Measurements from ENCODE around the gene TPPP2. TPM values are rescaled to one million over a fixed set of nuclear protein-coding genes. Genes with fewer than 3 reads are reported as not detected.

TPPP2 gene
- total and polyA plus RNA-seq, 9 of the 15 experiments (the other 6 are each of a cell fraction or from before 2014, with no cell fraction given) = 0.18 TPM; not detected in 8

- peak; percentile 64; the same call in 1 of the 2 replicates for TF ChIP-seq ZNF239 (CRISPR knock-in tag; IDR thresholded peaks at IDR 0.05)
- TF ChIP-seq NRF1 (conservative IDR thresholded peaks at IDR 0.05 in 1 of 2, IDR thresholded peaks at IDR 0.05 in 1 of 2) = no peak
Measured at GRCh38 chr14:21058903-21059302, 28.9 kb downstream of the TPPP2 start.

GRCh38 chr14:21059842-21060613 is 30.0 kb downstream of the TPPP2 start:
- Histone ChIP-seq H3K27me3 (ENCODE audit: control insufficient read depth in 2 of 2, insufficient read depth in 2 of 2, low read length in 2 of 2) (no peaks in the 10 kb centered on the region), H3K4me1 (replicated peaks in 1 of 2; ENCODE audit: control insufficient read depth in 2 of 2, insufficient read depth in 2 of 2, low read length in 2 of 2) (no peaks in the 10 kb centered on the region; a peak in 2 of 5 replicates), H3K4me2 (ENCODE audit: insufficient read depth, low read length) (no peak overlapping the region), H3K9me3 (replicated peaks; ENCODE audit: control insufficient read depth, insufficient read depth, low read depth, low read length) (no peaks in the 10 kb centered on the region), H3K27ac (ENCODE audit: extremely low read depth, low read depth, low read length) (no peak overlapping the region), H3K36me3 (ENCODE audit: control insufficient read depth, insufficient read depth, low read length) (no peaks in the 10 kb centered on the region), H3K79me2 (ENCODE audit: control insufficient read depth, insufficient read depth, low read length) (no peaks in the 10 kb centered on the region), H4K20me1 (replicated peaks; ENCODE audit: control insufficient read depth, insufficient read depth, low read length) (no peaks in the 10 kb centered on the region), H3K9me1 (ENCODE audit: control insufficient read depth, insufficient read depth, low read length) (no peaks in the 10 kb centered on the region), H3K4me3 (no peak overlapping the region), H3K9ac (ENCODE audit: insufficient read depth in 1 of 2, low read depth in 2 of 2, low read length in 2 of 2) (no peak overlapping the region), H2AFZ (ENCODE audit: low read depth, low read length) (peak overlapping the region; percentile 74; the same call in 1 of the 2 replicates)
- CTCF ChIA-PET (ENCODE audit: low intra/inter-chr PET ratio) = no interaction called here
- no peak for ATAC-seq
- BruUV-seq (replicated peaks) = no TSS peak
- in situ Hi-C loops (cut with MboI) (no loop called here), intact Hi-C loops (cut with micrococcal nuclease) (no loop called here)
- FAIRE-seq = no peak
- 52% methylated on average over 8 of the region's 8 CpGs for WGBS (ENCODE audit: insufficient coverage, low coverage, missing lambda C conversion rate)
- no peak for DNase-seq (ENCODE audit: extremely low read depth in 1 of 4, low spot score in 3 of 4)
- POLR2A ChIA-PET = interaction anchor here (0.7 kb wide), 1 partner anchor 26 kb away, joined by 4 read pairs; no protein-coding TSS in a partner anchor
- TF ChIP-seq CEBPB (tag; IDR thresholded peaks at IDR 0.05) (no peak), ESRRA (IDR thresholded peaks at IDR 0.05; ENCODE audit: borderline replicate concordance, low read depth) (no peak), HEY1 (CRISPR knock-in tag; IDR thresholded peaks at IDR 0.05; ENCODE audit: borderline replicate concordance) (no peak), IRF2 (CRISPR knock-in tag; IDR thresholded peaks at IDR 0.05) (no peak)
- TF ChIP-seq, protein P1, sequence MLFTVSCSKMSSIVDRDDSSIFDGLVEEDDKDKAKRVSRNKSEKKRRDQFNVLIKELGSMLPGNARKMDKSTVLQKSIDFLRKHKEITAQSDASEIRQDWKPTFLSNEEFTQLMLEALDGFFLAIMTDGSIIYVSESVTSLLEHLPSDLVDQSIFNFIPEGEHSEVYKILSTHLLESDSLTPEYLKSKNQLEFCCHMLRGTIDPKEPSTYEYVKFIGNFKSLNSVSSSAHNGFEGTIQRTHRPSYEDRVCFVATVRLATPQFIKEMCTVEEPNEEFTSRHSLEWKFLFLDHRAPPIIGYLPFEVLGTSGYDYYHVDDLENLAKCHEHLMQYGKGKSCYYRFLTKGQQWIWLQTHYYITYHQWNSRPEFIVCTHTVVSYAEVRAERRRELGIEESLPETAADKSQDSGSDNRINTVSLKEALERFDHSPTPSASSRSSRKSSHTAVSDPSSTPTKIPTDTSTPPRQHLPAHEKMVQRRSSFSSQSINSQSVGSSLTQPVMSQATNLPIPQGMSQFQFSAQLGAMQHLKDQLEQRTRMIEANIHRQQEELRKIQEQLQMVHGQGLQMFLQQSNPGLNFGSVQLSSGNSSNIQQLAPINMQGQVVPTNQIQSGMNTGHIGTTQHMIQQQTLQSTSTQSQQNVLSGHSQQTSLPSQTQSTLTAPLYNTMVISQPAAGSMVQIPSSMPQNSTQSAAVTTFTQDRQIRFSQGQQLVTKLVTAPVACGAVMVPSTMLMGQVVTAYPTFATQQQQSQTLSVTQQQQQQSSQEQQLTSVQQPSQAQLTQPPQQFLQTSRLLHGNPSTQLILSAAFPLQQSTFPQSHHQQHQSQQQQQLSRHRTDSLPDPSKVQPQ (CRISPR knock-in tag; IDR thresholded peaks at IDR 0.05; ENCODE audit: borderline replicate concordance) = no peak
- TF ChIP-seq, protein P2, sequence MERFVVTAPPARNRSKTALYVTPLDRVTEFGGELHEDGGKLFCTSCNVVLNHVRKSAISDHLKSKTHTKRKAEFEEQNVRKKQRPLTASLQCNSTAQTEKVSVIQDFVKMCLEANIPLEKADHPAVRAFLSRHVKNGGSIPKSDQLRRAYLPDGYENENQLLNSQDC (CRISPR knock-in tag; IDR thresholded peaks at IDR 0.05) = no peak

More at GRCh38 chr14:21058903-21059302, 28.9 kb downstream of the TPPP2 start:
- no TSS peak for BruUV-seq (replicated peaks)
- CTCF ChIA-PET (ENCODE audit: low intra/inter-chr PET ratio) = interaction anchor here (0.6 kb wide), 1 partner anchor 8 kb away, joined by 5 read pairs; no protein-coding TSS in a partner anchor
- H3K9me3 ChIP-seq (replicated peaks; ENCODE audit: control insufficient read depth, insufficient read depth, low read depth, low read length) = no peaks in the 10 kb centered on the region
- no peak overlapping the region for H2AFZ ChIP-seq (ENCODE audit: low read depth, low read length)
- POLR2A ChIA-PET = interaction anchor here (0.7 to 1.0 kb wide), 3 partner anchors 11 to 550 kb away, joined by 3 to 5 read pairs (median 4); no protein-coding TSS in a partner anchor
- intact Hi-C loops (cut with micrococcal nuclease) (no loop called here), in situ Hi-C loops (cut with MboI) (no loop called here)
- no peak overlapping the region for H3K4me2 ChIP-seq (ENCODE audit: insufficient read depth, low read length)
- no peak overlapping the region for H3K27ac ChIP-seq (ENCODE audit: extremely low read depth, low read depth, low read length)
- no peaks in the 10 kb centered on the region for H3K36me3 ChIP-seq (ENCODE audit: control insufficient read depth, insufficient read depth, low read length)
- H3K27me3 ChIP-seq (ENCODE audit: control insufficient read depth in 2 of 2, insufficient read depth in 2 of 2, low read length in 2 of 2) = no peaks in the 10 kb centered on the region
- H3K79me2 ChIP-seq (ENCODE audit: control insufficient read depth, insufficient read depth, low read length) = no peaks in the 10 kb centered on the region
- DNase-seq (ENCODE audit: extremely low read depth in 1 of 4, low spot score in 3 of 4) (no peak), ATAC-seq (peak; percentile 49; the same call in 1 of the 3 replicates), FAIRE-seq (no peak)
- no peak overlapping the region; a peak in 1 of 4 replicates for H3K9ac ChIP-seq (ENCODE audit: insufficient read depth in 1 of 2, low read depth in 2 of 2, low read length in 2 of 2)
- 55% methylated on average over 4 of the region's 5 CpGs for WGBS (ENCODE audit: insufficient coverage, low coverage, missing lambda C conversion rate)
- no peaks in the 10 kb centered on the region for H4K20me1 ChIP-seq (replicated peaks; ENCODE audit: control insufficient read depth, insufficient read depth, low read length)
- H3K9me1 ChIP-seq (ENCODE audit: control insufficient read depth, insufficient read depth, low read length) = no peaks in the 10 kb centered on the region
- no peaks in the 10 kb centered on the region; a peak in 2 of 5 replicates for H3K4me1 ChIP-seq (replicated peaks in 1 of 2; ENCODE audit: control insufficient read depth in 2 of 2, insufficient read depth in 2 of 2, low read length in 2 of 2)
- no peak overlapping the region for H3K4me3 ChIP-seq

Measured in K562 (cell line).